ENCODE measurements around the gene INHBE. TPM values are rescaled to one million over a fixed set of nuclear protein-coding genes. Genes with fewer than 3 reads are reported as not detected.
A peak's percentile ranks its signal among the peaks of the same experiment; 100 is the strongest.

INHBE gene
- total and polyA plus RNA-seq, 2 of the 8 experiments (the other 6 are each of a cell fraction or from before 2014, with no cell fraction given), result 10.2 to 18.8 TPM

DNA sequence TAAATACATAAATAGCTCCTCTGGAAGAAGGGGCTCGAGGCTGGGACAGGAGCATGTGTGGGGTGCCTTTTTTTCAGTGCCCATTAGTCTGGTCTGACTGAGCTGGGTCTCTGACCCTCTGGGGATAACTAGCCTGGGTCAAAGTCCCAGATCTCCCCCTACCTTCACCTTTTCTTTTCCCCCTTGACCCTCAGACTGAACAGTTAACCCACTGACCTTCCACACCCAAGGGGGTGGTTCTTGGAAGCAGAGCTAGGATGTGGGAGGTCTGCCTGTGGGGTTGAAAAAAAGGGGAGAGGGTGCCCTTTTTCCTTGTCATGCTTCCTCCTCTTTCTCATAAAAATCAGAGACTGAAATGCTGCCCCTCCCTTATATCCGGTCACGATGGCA, 3.6 kb downstream of the INHBE start:
- H3K79me1 ChIP-seq (ENCODE audit: low read depth, low read length), result no peaks in the 10 kb centered on the region
- H3K4me2 ChIP-seq (ENCODE audit: insufficient read depth in 1 of 2, low read depth in 2 of 2, low read length in 2 of 2), result peak overlapping the region; percentile 85 to 95
- no peaks in the 10 kb centered on the region for H4K20me1 ChIP-seq (replicated peaks in 1 of 2; ENCODE audit: control insufficient read depth in 1 of 2, insufficient read depth in 2 of 2, low read length in 2 of 2)
- POLR2A ChIA-PET (ENCODE audit: partially characterized antibody), result interaction anchor here (0.7 to 6.4 kb wide), 26 partner anchors 9 to 365 kb away, joined by 3 to 51 read pairs (median 4); partner anchors contain the start of genes INHBC and SHMT2
- H3K9me3 ChIP-seq (ENCODE audit: insufficient read depth in 2 of 2, low read depth in 1 of 2, low read length in 1 of 2), result no peaks in the 10 kb centered on the region
- peak overlapping the region; percentile 18 for H4K91ac ChIP-seq (replicated peaks; ENCODE audit: insufficient read length, low read length)
- H2AFZ ChIP-seq (ENCODE audit: low read length), result no peak overlapping the region
- H2BK12ac ChIP-seq (ENCODE audit: low read depth, low read length), result peak overlapping the region; percentile 43; the same call in 1 of the 2 replicates
- FAIRE-seq (no peak), DNase-seq (ENCODE audit: low read depth in 1 of 2, low spot score in 2 of 2) (no peak)
- H4K8ac ChIP-seq (ENCODE audit: extremely low read depth, insufficient read depth, low read length), result no peak overlapping the region
- 34% methylated on average over 3 of the region's 3 CpGs; no CpG with 5 or more reads in 1 of the 2 experiments for WGBS, 2 experiments (ENCODE audit: extremely low coverage in 1 of 2, insufficient coverage in 1 of 2, insufficient read length in 1 of 2, insufficient replicate concordance in 2 of 2, low coverage in 1 of 2, low lambda C conversion rate in 2 of 2, missing lambda C conversion rate in 1 of 2)
- peak overlapping the region; percentile 36; the same call in 1 of the 2 replicates for H2BK5ac ChIP-seq (ENCODE audit: low read depth, low read length)
- CTCF ChIA-PET (ENCODE audit: partially characterized antibody), result interaction anchor here (0.6 to 18.5 kb wide), 38 partner anchors 8 to 369 kb away, joined by 3 to 478 read pairs (median 4); partner anchors contain the start of genes ARHGAP9, DDIT3, INHBC and MARS1
- H3K18ac ChIP-seq (ENCODE audit: extremely low read depth, low read length), result peak overlapping the region; percentile 33; the same call in 1 of the 2 replicates
- peak overlapping the region in 3 of 4 experiments; percentile 8 to 91 (median 26); a peak in 5 of 8 replicates for H3K4me3 ChIP-seq (ENCODE audit: extremely low read depth in 1 of 4, insufficient read depth in 2 of 4, low read depth in 3 of 4, low read length in 4 of 4)
- H3K79me2 ChIP-seq (ENCODE audit: control insufficient read depth in 1 of 2, insufficient read depth in 2 of 2, low read length in 2 of 2), result peaks cover 0 to 16% of the 10 kb centered on the region in 2 experiments; a peak in 1 of 4 replicates
- H2BK15ac ChIP-seq (ENCODE audit: low read length), result no peak overlapping the region; the same call in 1 of the 2 replicates
- no peak for TF ChIP-seq EP300 (IDR thresholded peaks at IDR 0.05; ENCODE audit: borderline replicate concordance in 1 of 2, low read depth in 2 of 2, low read length in 2 of 2)
- TF ChIP-seq BCL11A (IDR thresholded peaks at IDR 0.05; ENCODE audit: low read depth in 2 of 2, low read length in 2 of 2), result no peak
- TF ChIP-seq SIRT6 (IDR thresholded peaks at IDR 0.05; ENCODE audit: low read length), result no peak
- no peak for TF ChIP-seq POU5F1 (IDR thresholded peaks at IDR 0.05; ENCODE audit: low read depth, low read length)
- no peak for TF ChIP-seq CREB1 (IDR thresholded peaks at IDR 0.05)
- no peak for TF ChIP-seq TBP (IDR thresholded peaks at IDR 0.05; ENCODE audit: low read depth, low read length)
- no peak for TF ChIP-seq CHD1 (IDR thresholded peaks at IDR 0.05; ENCODE audit: low read depth, low read length)
- TF ChIP-seq RAD21 (IDR thresholded peaks at IDR 0.05 in 1 of 2, conservative IDR thresholded peaks at IDR 0.05 in 1 of 2; ENCODE audit: low read depth in 2 of 2, low read length in 2 of 2), result no peak
- no peak for TF ChIP-seq RFX5 (IDR thresholded peaks at IDR 0.05; ENCODE audit: borderline replicate concordance, low read depth, low read length)
- peak overlapping the region; percentile 61 for H3K4ac ChIP-seq (replicated peaks; ENCODE audit: insufficient read length, low read depth, low read length)
- H3K9ac ChIP-seq (replicated peaks in 1 of 4; ENCODE audit: extremely low read depth in 1 of 4, low read depth in 3 of 4, low read length in 3 of 4), result no peak overlapping the region; a peak in 1 of 7 replicates
- H3K27ac ChIP-seq (ENCODE audit: low read depth, low read length), result no peak overlapping the region
- H3K23me2 ChIP-seq (ENCODE audit: low read depth, low read length), result peaks cover 14% of the 10 kb centered on the region
- H3K4me1 ChIP-seq (replicated peaks in 1 of 4; ENCODE audit: control insufficient read depth in 3 of 4, insufficient read depth in 4 of 4, low read length in 3 of 4), result peaks cover 0 to 32% (median 20%) of the 10 kb centered on the region in 4 experiments; a peak in 6 of 7 replicates
- H3K27me3 ChIP-seq (replicated peaks in 1 of 4; ENCODE audit: control insufficient read depth in 3 of 4, extremely low read depth in 1 of 4, insufficient read depth in 3 of 4, low read length in 3 of 4), result no peaks in the 10 kb centered on the region
- H2BK20ac ChIP-seq (ENCODE audit: low read length), result no peak overlapping the region
- H2BK120ac ChIP-seq (replicated peaks; ENCODE audit: low read depth, low read length), result no peak overlapping the region
- H4K5ac ChIP-seq (ENCODE audit: insufficient read length, low read depth, low read length), result peak overlapping the region; percentile 17
- no peak overlapping the region for H3K23ac ChIP-seq (ENCODE audit: insufficient read length)
- H3K36me3 ChIP-seq (ENCODE audit: control insufficient read depth in 2 of 4, insufficient read depth in 4 of 4, low read length in 3 of 4), result peaks cover 0 to 4% (median 0%) of the 10 kb centered on the region in 4 experiments; a peak in 2 of 8 replicates
- no peak overlapping the region for H2AK5ac ChIP-seq (ENCODE audit: low read depth, low read length)
- H3K14ac ChIP-seq (ENCODE audit: insufficient read length), result no peak overlapping the region
- H3K56ac ChIP-seq (replicated peaks; ENCODE audit: insufficient read length, low read depth, low read length), result no peak overlapping the region
